Measurements from ENCODE around the gene SMAD9. TPM values are rescaled to one million over a fixed set of nuclear protein-coding genes. Genes with fewer than 3 reads are reported as not detected.

The SMAD9 gene
- total RNA-seq, 4 donors from 2014 or later: 0.98 to 4.1 (median 2.1) TPM

- Histone ChIP-seq H3K4me1 (peaks cover 15% of the 10 kb centered on the region), H3K36me3 (no peaks in the 10 kb centered on the region), H3K27me3 (peaks cover 3% of the 10 kb centered on the region), H3K27ac (no peak overlapping the region), H3K4me3 (no peak overlapping the region), H3K9me3 (no peaks in the 10 kb centered on the region)
- WGBS: 80% methylated on average over 2 of the region's 2 CpGs
- DNase-seq (ENCODE audit: low spot score in 2 of 2): no peak
- TF ChIP-seq POLR2AphosphoS5 (IDR thresholded peaks at IDR 0.05): no peak
- TF ChIP-seq EP300 (IDR thresholded peaks at IDR 0.05): no peak
- TF ChIP-seq, protein P1, sequence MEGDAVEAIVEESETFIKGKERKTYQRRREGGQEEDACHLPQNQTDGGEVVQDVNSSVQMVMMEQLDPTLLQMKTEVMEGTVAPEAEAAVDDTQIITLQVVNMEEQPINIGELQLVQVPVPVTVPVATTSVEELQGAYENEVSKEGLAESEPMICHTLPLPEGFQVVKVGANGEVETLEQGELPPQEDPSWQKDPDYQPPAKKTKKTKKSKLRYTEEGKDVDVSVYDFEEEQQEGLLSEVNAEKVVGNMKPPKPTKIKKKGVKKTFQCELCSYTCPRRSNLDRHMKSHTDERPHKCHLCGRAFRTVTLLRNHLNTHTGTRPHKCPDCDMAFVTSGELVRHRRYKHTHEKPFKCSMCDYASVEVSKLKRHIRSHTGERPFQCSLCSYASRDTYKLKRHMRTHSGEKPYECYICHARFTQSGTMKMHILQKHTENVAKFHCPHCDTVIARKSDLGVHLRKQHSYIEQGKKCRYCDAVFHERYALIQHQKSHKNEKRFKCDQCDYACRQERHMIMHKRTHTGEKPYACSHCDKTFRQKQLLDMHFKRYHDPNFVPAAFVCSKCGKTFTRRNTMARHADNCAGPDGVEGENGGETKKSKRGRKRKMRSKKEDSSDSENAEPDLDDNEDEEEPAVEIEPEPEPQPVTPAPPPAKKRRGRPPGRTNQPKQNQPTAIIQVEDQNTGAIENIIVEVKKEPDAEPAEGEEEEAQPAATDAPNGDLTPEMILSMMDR (IDR thresholded peaks at IDR 0.05): peak in 1 of 2 donors; percentile 19
- no peak for TF ChIP-seq POLR2A (IDR thresholded peaks at IDR 0.05)
Measured at GRCh38 chr13:36815062-36815461, 105.0 kb downstream of the SMAD9 start.

- H3K27ac ChIP-seq: no peak overlapping the region
- peaks cover 9% of the 10 kb centered on the region for H3K4me1 ChIP-seq
- no peaks in the 10 kb centered on the region for H3K36me3 ChIP-seq
- no peak overlapping the region for H3K4me3 ChIP-seq
- no peaks in the 10 kb centered on the region for H3K9me3 ChIP-seq
- TF ChIP-seq EP300 (IDR thresholded peaks at IDR 0.05) (no peak), POLR2AphosphoS5 (IDR thresholded peaks at IDR 0.05) (no peak), POLR2A (IDR thresholded peaks at IDR 0.05) (no peak)
- TF ChIP-seq, protein P1 (IDR thresholded peaks at IDR 0.05): no peak
- 26% methylated on average over 9 of the region's 9 CpGs for WGBS
- no peak for DNase-seq (ENCODE audit: low spot score in 2 of 2)
- H3K27me3 ChIP-seq: peaks cover 3% of the 10 kb centered on the region
Measured at GRCh38 chr13:36814465-36814864, 105.6 kb downstream of the SMAD9 start.

DNA sequence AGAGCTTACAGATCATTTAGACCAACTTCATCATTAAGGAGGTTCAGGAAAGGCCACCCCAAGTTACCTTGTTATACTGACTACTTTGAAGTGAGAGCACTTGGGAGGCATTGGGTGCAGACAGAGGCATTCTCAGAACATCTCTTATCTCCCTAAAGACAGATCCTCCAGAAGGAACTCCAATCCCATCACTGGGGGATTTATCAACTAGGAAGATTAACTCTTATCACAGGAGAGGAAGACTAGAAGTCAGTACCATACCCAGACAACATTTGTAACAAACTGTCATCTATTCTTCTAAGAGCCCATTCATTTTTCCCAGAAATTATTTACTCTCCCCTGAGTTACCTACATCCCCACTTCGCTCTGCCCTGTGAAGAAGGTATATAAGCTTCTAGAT, 106.8 kb downstream of the SMAD9 start:
- Histone ChIP-seq H3K4me3 (no peak overlapping the region), H3K9me3 (no peaks in the 10 kb centered on the region), H3K4me1 (peaks cover 3% of the 10 kb centered on the region), H3K27ac (no peak overlapping the region), H3K36me3 (no peaks in the 10 kb centered on the region), H3K27me3 (peaks cover 3% of the 10 kb centered on the region)
- WGBS: 88% methylated on average over 1 of the region's 1 CpG
- TF ChIP-seq POLR2A (IDR thresholded peaks at IDR 0.05): no peak
- TF ChIP-seq EP300 (IDR thresholded peaks at IDR 0.05): no peak
- DNase-seq (ENCODE audit: low spot score in 2 of 2): no peak

GRCh38 chr13:36807616-36808015, 112.4 kb downstream of the SMAD9 start:
- Histone ChIP-seq H3K27ac (no peak overlapping the region), H3K36me3 (no peaks in the 10 kb centered on the region), H3K4me1 (no peaks in the 10 kb centered on the region), H3K27me3 (peaks cover 3% of the 10 kb centered on the region), H3K9me3 (no peaks in the 10 kb centered on the region), H3K4me3 (no peak overlapping the region)
- WGBS: 94% methylated on average over 2 of the region's 2 CpGs
- DNase-seq (ENCODE audit: low spot score in 2 of 2): no peak
- TF ChIP-seq EP300 (IDR thresholded peaks at IDR 0.05): no peak
- no peak for TF ChIP-seq POLR2AphosphoS5 (IDR thresholded peaks at IDR 0.05)
- TF ChIP-seq, protein P1 (IDR thresholded peaks at IDR 0.05): no peak
- no peak for TF ChIP-seq POLR2A (IDR thresholded peaks at IDR 0.05)

DNA sequence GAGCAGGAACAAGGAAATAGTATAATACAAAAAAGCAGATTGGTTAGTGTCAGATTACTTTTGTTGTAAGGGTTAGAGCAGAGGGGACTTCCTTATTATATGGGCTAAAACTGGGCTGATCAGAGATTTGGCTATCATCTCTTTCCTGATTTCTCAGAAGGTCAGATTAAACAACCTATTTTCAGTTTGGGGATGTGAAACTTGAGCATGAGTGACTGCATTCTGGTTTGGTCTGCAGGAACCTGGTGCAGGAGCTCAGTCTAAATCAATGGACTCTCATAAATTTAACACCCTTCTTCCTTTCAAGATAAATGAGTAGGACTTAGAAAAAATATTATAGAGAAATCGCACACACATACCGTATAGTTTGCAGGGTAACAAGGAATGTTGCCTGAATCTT, 113.9 kb downstream of the SMAD9 start:
- TF ChIP-seq EP300 (IDR thresholded peaks at IDR 0.05): no peak
- TF ChIP-seq, protein P1 (IDR thresholded peaks at IDR 0.05): no peak
- no peak for TF ChIP-seq POLR2AphosphoS5 (IDR thresholded peaks at IDR 0.05)
- TF ChIP-seq POLR2A (IDR thresholded peaks at IDR 0.05): no peak
- 86% methylated on average over 2 of the region's 2 CpGs for WGBS
- no peaks in the 10 kb centered on the region for H3K9me3 ChIP-seq

DNA sequence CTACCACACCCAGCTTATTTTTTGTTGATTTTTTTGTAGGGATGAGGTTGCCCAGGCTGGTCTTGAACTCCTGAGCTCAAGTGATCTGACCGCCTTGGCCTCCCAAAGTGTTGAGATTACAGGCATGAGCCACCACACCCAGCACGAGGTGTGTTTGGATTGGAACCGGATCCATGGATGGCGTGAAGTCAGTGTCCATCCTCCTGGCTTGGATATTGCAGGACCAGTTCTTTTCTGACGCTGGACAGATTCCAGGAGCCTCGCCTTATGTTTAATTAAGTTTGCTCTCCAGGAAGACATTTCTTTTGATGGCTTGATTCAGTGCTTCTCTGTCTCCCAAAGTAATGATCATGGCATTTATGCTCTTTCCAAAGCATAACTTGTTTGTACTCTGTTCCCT, 115.5 kb downstream of the SMAD9 start:
- DNase-seq (ENCODE audit: low spot score in 2 of 2): no peak
- Histone ChIP-seq H3K27ac (no peak overlapping the region), H3K27me3 (no peaks in the 10 kb centered on the region), H3K4me1 (no peaks in the 10 kb centered on the region), H3K4me3 (no peak overlapping the region), H3K36me3 (no peaks in the 10 kb centered on the region), H3K9me3 (no peaks in the 10 kb centered on the region)
- 76% methylated on average over 6 of the region's 6 CpGs for WGBS
- no peak for TF ChIP-seq POLR2AphosphoS5 (IDR thresholded peaks at IDR 0.05)
- no peak for TF ChIP-seq EP300 (IDR thresholded peaks at IDR 0.05)
- TF ChIP-seq POLR2A (IDR thresholded peaks at IDR 0.05): no peak
- TF ChIP-seq, protein P1 (IDR thresholded peaks at IDR 0.05): no peak

More for the DNA sequence above, 113.9 kb downstream of the SMAD9 start:
- Histone ChIP-seq H3K27ac (no peak overlapping the region), H3K36me3 (no peaks in the 10 kb centered on the region), H3K4me1 (no peaks in the 10 kb centered on the region), H3K4me3 (no peak overlapping the region), H3K27me3 (no peaks in the 10 kb centered on the region)
- no peak for DNase-seq (ENCODE audit: low spot score in 2 of 2)
